SK-N-SH (cell line): ENCODE data around the gene MARK4. TPM values are rescaled to one million over a fixed set of nuclear protein-coding genes. Genes with fewer than 3 reads are reported as not detected.

ENCODE experiments used
- CTCF ChIA-PET: fragments of 300-600, 350-600 bp; formaldehyde crosslinking; extraction: SDS; loops from one replicate; lab custom pipeline; 2021; lab: Yijun Ruan, JAX
- POLR2A ChIA-PET: fragments of 350-600 bp; sonication (Branson Sonifier 250); formaldehyde crosslinking; extraction: SDS; loops from one replicate; lab custom pipeline; 2020; ENCODE audit warnings: antibody characterized with exemption, inconsistent platforms; lab: Yijun Ruan, JAX
- DNase-seq: peaks from one replicate; pipeline ENCODE4 v3.0.0; 2012
- H2AFZ ChIP-seq: fragments of 200-600 bp; sonication (generic); 2 replicates; pipeline ENCODE4 v1.8.1; 2016; ENCODE audit warnings: antibody characterized with exemption, mild to moderate bottlenecking, low read depth
- H3F3A ChIP-seq: fragments of 200-600 bp; sonication (generic); replicated peaks from 2 replicates; pipeline ENCODE3; 2016; ENCODE audit warnings: antibody characterized with exemption, mild to moderate bottlenecking; ENCODE audit not compliant: insufficient read depth
- H3K27ac ChIP-seq, 2 experiments: fragments of 200-500 bp in 1 of 2; fragments of 200-600 bp in 1 of 2; sonication (Bioruptor generic) in 1 of 2; sonication (generic), shearing (Covaris generic) in 1 of 2; 2 replicates each; pipeline versions ENCODE4 v1.5.1 to v1.6.1; 2014 to 2016; ENCODE audit warnings: low read depth in 2 of 2, inconsistent platforms in 1 of 2, low read length in 1 of 2, mild to moderate bottlenecking in 1 of 2, mixed read lengths in 1 of 2
- H3K27me3 ChIP-seq: fragments of 200-600 bp; sonication (generic), shearing (Covaris generic); 2 replicates; pipeline ENCODE4 v1.6.1; 2016; ENCODE audit warnings: mixed run types; ENCODE audit not compliant: insufficient read depth
- H3K36me3 ChIP-seq, 2 experiments: fragments of 200-500 bp in 1 of 2; fragments of 200-600 bp in 1 of 2; sonication (Bioruptor generic) in 1 of 2; sonication (generic) in 1 of 2; replicated peaks in 1 of 2; 2 replicates each; pipeline versions ENCODE3 to v1.5.1; 2014 to 2016; ENCODE audit warnings: low read length in 1 of 2, mild to moderate bottlenecking in 1 of 2; ENCODE audit not compliant: insufficient read depth in 2 of 2, control insufficient read depth in 1 of 2
- H3K4me1 ChIP-seq, 2 experiments: fragments of 200-500 bp in 1 of 2; fragments of 200-600 bp in 1 of 2; sonication (Bioruptor generic) in 1 of 2; sonication (generic), shearing (Covaris generic) in 1 of 2; 2 replicates each; pipeline versions ENCODE4 v1.5.1 to v1.6.1; 2014 to 2016; ENCODE audit warnings: low read depth in 1 of 2, low read length in 1 of 2, mixed run types in 1 of 2; ENCODE audit not compliant: insufficient read depth in 2 of 2, control insufficient read depth in 1 of 2
- H3K4me2 ChIP-seq: fragments of 200-600 bp; sonication (generic), shearing (Covaris generic); 2 replicates; pipeline ENCODE4 v1.6.1; 2017; ENCODE audit warnings: mixed run types
- H3K4me3 ChIP-seq, 2 experiments: fragments of 200-500 bp in 1 of 2; fragments of 200-600 bp in 1 of 2; sonication (Bioruptor generic) in 1 of 2; sonication (generic), shearing (Covaris generic) in 1 of 2; 2 replicates each; pipeline versions ENCODE4 v1.5.1 to v1.8.1; 2014 to 2016; ENCODE audit warnings: low read depth in 2 of 2, inconsistent platforms in 1 of 2, low read length in 1 of 2, mild to moderate bottlenecking in 1 of 2, mixed read lengths in 1 of 2, moderate library complexity in 1 of 2
- H3K79me2 ChIP-seq: fragments of 200-600 bp; sonication (generic); 2 replicates; pipeline ENCODE4 v1.8.1; 2017; ENCODE audit warnings: mild to moderate bottlenecking; ENCODE audit not compliant: insufficient read depth
- H3K9ac ChIP-seq: fragments of 200-600 bp; sonication (generic); 2 replicates; pipeline ENCODE4 v1.6.1; 2017; ENCODE audit warnings: mixed run types
- H3K9me2 ChIP-seq: fragments of 200-600 bp; sonication (generic); 2 replicates; pipeline ENCODE4 v1.6.1; 2017; ENCODE audit warnings: mixed run types
- H3K9me3 ChIP-seq: fragments of 200-600 bp; sonication (generic); 2 replicates; pipeline ENCODE4 v1.6.1; 2017; ENCODE audit warnings: mixed run types, mild to moderate bottlenecking, moderate library complexity
- H4K20me1 ChIP-seq: fragments of 200-600 bp; sonication (generic); 2 replicates; pipeline ENCODE4 v1.6.1; 2017; ENCODE audit warnings: mild to moderate bottlenecking, mixed run types; ENCODE audit not compliant: insufficient read depth
- CHD2 ChIP-seq: fragments of 150-350 bp; IDR thresholded peaks from 2 replicates; pipeline ENCODE4 v1.6.1; 2018; ENCODE audit warnings: low read length; ENCODE audit not compliant: partially characterized antibody
- ELF1 ChIP-seq: IDR thresholded peaks from 2 replicates; pipeline ENCODE4 v1.4.0; 2012
- EP300 ChIP-seq, 2 experiments: IDR thresholded peaks; 2 replicates each; pipeline versions ENCODE4 v1.4.0 to v1.6.1; 2012; ENCODE audit warnings: borderline replicate concordance in 1 of 2, low read depth in 1 of 2, low read length in 1 of 2
- EZH2phosphoT487 ChIP-seq: fragments of 200-600 bp; sonication (generic); IDR thresholded peaks from 2 replicates; pipeline ENCODE4 v1.6.1; 2017; ENCODE audit warnings: low read depth, mixed run types, mild to moderate bottlenecking, antibody characterized with exemption, moderate library complexity, borderline replicate concordance
- FOSL2 ChIP-seq: IDR thresholded peaks from 2 replicates; pipeline ENCODE4 v1.4.0; 2012; ENCODE audit warnings: low read depth, mild to moderate bottlenecking, moderate library complexity, borderline replicate concordance
- FOXJ3 ChIP-seq: sonication (generic); formaldehyde crosslinking; IDR thresholded peaks from 2 replicates; pipeline ENCODE4 v1.5.1; 2020; ENCODE audit warnings: mild to moderate bottlenecking, missing genetic modification reagents
- FOXM1 ChIP-seq: IDR thresholded peaks from 2 replicates; pipeline ENCODE4 v1.4.0; 2012; ENCODE audit warnings: low read depth, mild to moderate bottlenecking
- GABPA ChIP-seq: IDR thresholded peaks from 2 replicates; pipeline ENCODE4 v1.4.0; 2012; ENCODE audit warnings: low read depth, mild to moderate bottlenecking
- JUND ChIP-seq: IDR thresholded peaks from 2 replicates; pipeline ENCODE4 v1.4.0; 2012
- MEF2A ChIP-seq: IDR thresholded peaks from 2 replicates; pipeline ENCODE4 v1.4.0; 2012; ENCODE audit warnings: low read depth, borderline replicate concordance
- NFIC ChIP-seq: IDR thresholded peaks from 2 replicates; pipeline ENCODE4 v1.4.0; 2012; ENCODE audit warnings: borderline replicate concordance
- NRF1 ChIP-seq: IDR thresholded peaks from 2 replicates; pipeline ENCODE4 v1.6.1; 2012; ENCODE audit warnings: low read depth, mild to moderate bottlenecking, low read length
- POLR2AphosphoS5 ChIP-seq: IDR thresholded peaks from 2 replicates; pipeline ENCODE4 v1.6.1; 2012; ENCODE audit warnings: low read depth, low read length
- RCOR1 ChIP-seq: fragments of 150-350 bp; IDR thresholded peaks from 2 replicates; pipeline ENCODE4 v1.6.1; 2017; ENCODE audit warnings: antibody characterized with exemption, low read length
- RFX5 ChIP-seq: IDR thresholded peaks from 2 replicates; pipeline ENCODE4 v1.6.1; 2012; ENCODE audit warnings: mild to moderate bottlenecking, improper control_type of control experiment, low read length
- RXRA ChIP-seq: IDR thresholded peaks from 2 replicates; pipeline ENCODE4 v1.4.0; 2012; ENCODE audit warnings: low read depth, mild to moderate bottlenecking, borderline replicate concordance
- SIN3A ChIP-seq: IDR thresholded peaks from 2 replicates; pipeline ENCODE4 v1.6.1; 2012; ENCODE audit warnings: low read depth, mild to moderate bottlenecking, low read length, moderate library complexity, borderline replicate concordance
- SMC3 ChIP-seq: IDR thresholded peaks from 2 replicates; pipeline ENCODE4 v1.6.1; 2012; ENCODE audit warnings: low read depth, low read length, improper control_type of control experiment
- TAF1 ChIP-seq: IDR thresholded peaks from 2 replicates; pipeline ENCODE4 v1.6.1; 2012; ENCODE audit warnings: low read depth, mild to moderate bottlenecking, low read length, moderate library complexity, borderline replicate concordance
- TCF12 ChIP-seq: IDR thresholded peaks from 2 replicates; pipeline ENCODE4 v1.4.0; 2012
- YY1 ChIP-seq: IDR thresholded peaks from 2 replicates; pipeline ENCODE4 v1.4.0; 2012; ENCODE audit warnings: low read depth, mild to moderate bottlenecking
- WGBS: methylation state at CpG from one replicate; pipeline ENCODE4 v1.1.6; 2017; ENCODE audit warnings: low lambda C conversion rate; 5-methylcytosine and 5-hydroxymethylcytosine counted together
- polyA plus RNA-seq, 3 experiments: library from polyadenylated mRNA; depleted of rRNA; stranded (reverse); fragments of >200 nt; gene quantifications; 2 replicates each; pipeline ENCODE4 v1.2.3, GENCODE V29; 2012
- TF ChIP-seq, protein P1 (sequence below): IDR thresholded peaks from 2 replicates; pipeline ENCODE4 v1.4.0; 2012; ENCODE audit warnings: low read depth
- TF ChIP-seq, protein P2 (sequence below): fragments of 150-350 bp; IDR thresholded peaks from 2 replicates; pipeline ENCODE4 v1.6.1; 2016; ENCODE audit warnings: mild to moderate bottlenecking, low read depth, low read length

MARK4 gene
- polyA plus RNA-seq, 1 of the 3 experiments (the other 2 are of a cell fraction) = 16.3 TPM

DNA sequence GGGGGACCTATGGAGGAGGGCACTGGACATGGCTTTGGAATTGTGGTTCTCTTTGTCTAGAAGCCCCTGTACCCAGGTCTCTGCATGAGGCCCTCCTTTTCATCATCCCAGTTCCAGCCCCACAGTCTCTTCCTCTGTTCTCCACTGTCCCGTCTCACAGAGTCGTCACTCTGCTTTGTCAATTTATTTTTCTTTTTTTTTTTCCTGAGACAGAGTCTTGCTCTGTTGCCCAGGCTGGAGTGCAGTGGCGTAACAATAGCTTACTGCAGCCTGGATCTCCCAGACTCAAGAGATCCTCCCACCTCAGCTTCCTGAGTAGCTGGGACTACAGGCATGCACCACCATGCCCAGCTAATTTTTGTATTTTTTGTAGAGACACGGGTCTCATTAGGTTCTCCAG is 5.2 kb upstream of the MARK4 start:
- H2AFZ ChIP-seq = no peak overlapping the region
- no peaks in the 10 kb centered on the region for H3K79me2 ChIP-seq
- H3K9ac ChIP-seq = no peak overlapping the region
- DNase-seq = no peak
- H3K4me1 ChIP-seq = peaks cover 0 to 6% of the 10 kb centered on the region in 2 experiments; a peak in 1 of 4 replicates
- H3K4me3 ChIP-seq = no peak overlapping the region
- peaks cover 8% of the 10 kb centered on the region for H3F3A ChIP-seq
- no peaks in the 10 kb centered on the region for H3K27me3 ChIP-seq
- no peak overlapping the region for H3K27ac ChIP-seq
- ChIA-PET POLR2A (no interaction called here), CTCF (interaction anchor here (0.8 to 1.8 kb wide), 7 partner anchors 14 to 233 kb away, joined by 3 to 5 read pairs (median 3); partner anchors contain the start of genes BLOC1S3 and TRAPPC6A)
- no peaks in the 10 kb centered on the region for H3K9me2 ChIP-seq
- WGBS = 77% methylated on average over 4 of the region's 4 CpGs
- no peaks in the 10 kb centered on the region for H3K9me3 ChIP-seq
- TF ChIP-seq MEF2A (no peak), FOSL2 (no peak), JUND (no peak), RXRA (no peak), NFIC (no peak), FOXM1 (no peak), NRF1 (no peak), EZH2phosphoT487 (no peak), SMC3 (no peak), POLR2AphosphoS5 (no peak), TAF1 (no peak)
- TF ChIP-seq, protein P1, sequence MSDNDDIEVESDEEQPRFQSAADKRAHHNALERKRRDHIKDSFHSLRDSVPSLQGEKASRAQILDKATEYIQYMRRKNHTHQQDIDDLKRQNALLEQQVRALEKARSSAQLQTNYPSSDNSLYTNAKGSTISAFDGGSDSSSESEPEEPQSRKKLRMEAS = no peak
- H3K4me2 ChIP-seq = no peak overlapping the region
- H4K20me1 ChIP-seq = no peaks in the 10 kb centered on the region
- H3K36me3 ChIP-seq = no peaks in the 10 kb centered on the region

DNA sequence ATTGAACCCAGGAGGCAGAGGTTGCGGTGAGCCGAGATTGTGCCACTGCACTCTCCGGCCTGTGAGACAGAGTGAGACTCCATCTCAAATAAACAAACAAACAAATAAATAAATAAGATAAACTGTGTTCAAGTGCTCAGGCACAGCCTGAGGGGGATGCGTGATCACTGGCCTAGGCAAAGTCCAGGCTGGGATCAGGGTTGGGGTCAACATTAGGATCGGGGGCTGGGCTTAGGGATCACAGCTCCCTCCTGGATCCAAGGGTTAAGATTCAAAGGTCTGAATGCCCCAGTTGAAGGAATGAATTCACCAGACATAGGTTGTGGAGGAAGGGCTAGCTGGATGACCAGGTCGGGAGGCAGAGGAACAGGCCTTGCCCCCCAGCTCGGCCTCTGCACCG is 3.9 kb upstream of the MARK4 start:
- Histone ChIP-seq H3K36me3 (no peaks in the 10 kb centered on the region), H3K4me3 (no peak overlapping the region), H3K9me3 (no peaks in the 10 kb centered on the region), H3K9ac (no peak overlapping the region), H3K9me2 (no peaks in the 10 kb centered on the region), H3K4me1 (peaks cover 0 to 7% of the 10 kb centered on the region in 2 experiments; a peak in 1 of 4 replicates), H3F3A (peaks cover 8% of the 10 kb centered on the region), H3K27ac (no peak overlapping the region), H4K20me1 (no peaks in the 10 kb centered on the region), H3K4me2 (no peak overlapping the region), H2AFZ (no peak overlapping the region), H3K27me3 (no peaks in the 10 kb centered on the region), H3K79me2 (peaks cover 6% of the 10 kb centered on the region)
- TF ChIP-seq POLR2AphosphoS5 = no peak
- TF ChIP-seq YY1 = no peak
- TF ChIP-seq GABPA = no peak
- no peak for TF ChIP-seq RCOR1
- no peak for TF ChIP-seq FOXJ3
- no peak for TF ChIP-seq EP300 (IDR thresholded peaks at IDR 0.05; ENCODE audit: borderline replicate concordance in 1 of 2, low read depth in 1 of 2, low read length in 1 of 2)
- TF ChIP-seq FOXM1 = no peak
- TF ChIP-seq SIN3A = no peak
- TF ChIP-seq ELF1 = no peak
- no peak for TF ChIP-seq CHD2
- TF ChIP-seq EZH2phosphoT487 = no peak
- no peak for TF ChIP-seq RFX5
- TF ChIP-seq, protein P2, sequence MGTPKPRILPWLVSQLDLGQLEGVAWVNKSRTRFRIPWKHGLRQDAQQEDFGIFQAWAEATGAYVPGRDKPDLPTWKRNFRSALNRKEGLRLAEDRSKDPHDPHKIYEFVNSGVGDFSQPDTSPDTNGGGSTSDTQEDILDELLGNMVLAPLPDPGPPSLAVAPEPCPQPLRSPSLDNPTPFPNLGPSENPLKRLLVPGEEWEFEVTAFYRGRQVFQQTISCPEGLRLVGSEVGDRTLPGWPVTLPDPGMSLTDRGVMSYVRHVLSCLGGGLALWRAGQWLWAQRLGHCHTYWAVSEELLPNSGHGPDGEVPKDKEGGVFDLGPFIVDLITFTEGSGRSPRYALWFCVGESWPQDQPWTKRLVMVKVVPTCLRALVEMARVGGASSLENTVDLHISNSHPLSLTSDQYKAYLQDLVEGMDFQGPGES = no peak
- TF ChIP-seq, protein P1 = no peak
- no peak for TF ChIP-seq TAF1
- TF ChIP-seq SMC3 = no peak
- no peak for TF ChIP-seq TCF12
- ChIA-PET POLR2A (no interaction called here), CTCF (interaction anchor here (0.9 to 1.8 kb wide), 8 partner anchors 9 to 232 kb away, joined by 3 to 5 read pairs (median 3); partner anchors contain the start of genes BLOC1S3 and TRAPPC6A)
- WGBS = 94% methylated on average over 8 of the region's 8 CpGs
- no peak for DNase-seq
